MCF 10A (cell line): ENCODE results near the gene CATSPER4. TPM values are rescaled to one million over a fixed set of nuclear protein-coding genes. Genes with fewer than 3 reads are reported as not detected.
A peak's percentile ranks its signal among the peaks of the same experiment; 100 is the strongest.
"Not testable (repeated sequence)": the region's sequence is repeated elsewhere in the genome, so short reads cannot be mapped to it uniquely, and the experiment has no call there.

Experiments used
- BruUV-seq: library from RNA; stranded (reverse); fragments of 400-500 nt; replicated peaks from 2 replicates; lab custom pipeline; 2021; lab: Mats Ljungman, UMichigan
- CTCF ChIA-PET: fragments of 300-600 bp; sonication (Branson Sonifier 250); formaldehyde crosslinking; extraction: SDS; loops from one replicate; lab custom pipeline; 2021; ENCODE audit warnings: antibody characterized with exemption, inconsistent platforms; lab: Yijun Ruan, JAX
- POLR2A ChIA-PET: fragments of 300-600, 350-650 bp; sonication (Branson Sonifier 250); formaldehyde crosslinking; extraction: SDS; loops from one replicate; lab custom pipeline; 2020; ENCODE audit warnings: antibody characterized with exemption, inconsistent platforms; lab: Yijun Ruan, JAX
- DNase-seq: peaks from one replicate; pipeline ENCODE4 v3.0.0-alpha.2; 2018; ENCODE audit not compliant: unreplicated experiment
- H3K27ac Mint-ChIP-seq: one replicate; pipeline ENCODE4 v1.8.0; 2022; ENCODE audit warnings: mild to moderate bottlenecking, low read depth, mixed read lengths; ENCODE audit not compliant: unreplicated experiment
- H3K27me3 Mint-ChIP-seq: one replicate; pipeline ENCODE4 v1.8.0; 2022; ENCODE audit warnings: mixed read lengths; ENCODE audit not compliant: insufficient read depth, unreplicated experiment
- H3K36me3 Mint-ChIP-seq: one replicate; pipeline ENCODE4 v1.8.0; 2022; ENCODE audit warnings: mild to moderate bottlenecking, moderate library complexity, mixed read lengths; ENCODE audit not compliant: insufficient read depth, unreplicated experiment
- H3K4me1 Mint-ChIP-seq: one replicate; pipeline ENCODE4 v1.8.0; 2022; ENCODE audit warnings: mixed read lengths; ENCODE audit not compliant: insufficient read depth, unreplicated experiment
- H3K4me3 Mint-ChIP-seq: one replicate; pipeline ENCODE4 v1.8.0; 2022; ENCODE audit warnings: mild to moderate bottlenecking, moderate library complexity, mixed read lengths; ENCODE audit not compliant: unreplicated experiment
- H3K9me3 Mint-ChIP-seq: one replicate; pipeline ENCODE4 v1.8.0; 2022; ENCODE audit warnings: mixed read lengths; ENCODE audit not compliant: unreplicated experiment
- CTCF ChIP-seq: fragments of 200-600 bp; IDR thresholded peaks from one replicate; pipeline ENCODE4 v1.8.0; 2022; ENCODE audit warnings: antibody characterized with exemption, mild to moderate bottlenecking; ENCODE audit not compliant: unreplicated experiment
- intact Hi-C: fragments of 100-400 bp; cut with micrococcal nuclease; formaldehyde crosslinking; loops from 2 replicates; pipeline ENCODE4 v1.14.1; 2022
- total RNA-seq: library from RNA; stranded (reverse); gene quantifications from 2 replicates; pipeline ENCODE4 v1.2.3, GENCODE V29; 2022

CATSPER4 gene
- total RNA-seq, 1 experiment from 2014 or later, result not detected

GRCh38 chr1:26224606-26225005, 34.2 kb downstream of the CATSPER4 start:
- BruUV-seq, result no TSS peak
- Mint-ChIP-seq H3K27ac (no peak overlapping the region), H3K4me1 (no peaks in the 10 kb centered on the region), H3K36me3 (no peaks in the 10 kb centered on the region), H3K4me3 (no peak overlapping the region), H3K27me3 (peaks cover 11% of the 10 kb centered on the region), H3K9me3 (no peaks in the 10 kb centered on the region)
- intact Hi-C loops, result no loop called here
- ChIA-PET CTCF (interaction anchor here (0.6 kb wide), 1 partner anchor 190 kb away, joined by 3 read pairs; no protein-coding TSS in a partner anchor), POLR2A (no interaction called here)
- no peak for TF ChIP-seq CTCF
- DNase-seq, result no peak

- Mint-ChIP-seq H3K27me3 (peaks cover 11% of the 10 kb centered on the region), H3K9me3 (no peaks in the 10 kb centered on the region), H3K36me3 (no peaks in the 10 kb centered on the region), H3K4me3 (no peak overlapping the region), H3K27ac (no peak overlapping the region), H3K4me1 (no peaks in the 10 kb centered on the region)
- ChIA-PET POLR2A (no interaction called here), CTCF (interaction anchor here (0.6 kb wide), 1 partner anchor 191 kb away, joined by 3 read pairs; no protein-coding TSS in a partner anchor)
- BruUV-seq, result no TSS peak
- no peak for TF ChIP-seq CTCF
- no peak for DNase-seq
- intact Hi-C loops, result no loop called here
These were observed 34.8 kb downstream of the CATSPER4 start for GRCh38 chr1:26225033-26225831.

- intact Hi-C loops, H3K27me3 Mint-ChIP-seq, H3K36me3 Mint-ChIP-seq, BruUV-seq, H3K27ac Mint-ChIP-seq, H3K4me3 Mint-ChIP-seq, H3K9me3 Mint-ChIP-seq, DNase-seq: not testable (repeated sequence)
- ChIA-PET CTCF (interaction anchor here (0.7 to 2.8 kb wide), 3 partner anchors 8 to 61 kb away, joined by 4 to 12 read pairs (median 6); partner anchors contain the start of genes CNKSR1 and ZNF593), POLR2A (interaction anchor here (1.6 kb wide), 1 partner anchor 53 kb away, joined by 5 read pairs; the partner anchor contains the start of gene CNKSR1)
- peaks cover 11% of the 10 kb centered on the region for H3K4me1 Mint-ChIP-seq
These were observed 40.3 kb downstream of the CATSPER4 start for GRCh38 chr1:26230682-26231081.

GRCh38 chr1:26233903-26234643, 43.7 kb downstream of the CATSPER4 start, which contains the start of gene CEP85:
CEP85 (plus strand) TSS chr1:26234200; CDS start chr1:26239784, 5,584 bp downstream.
- peak within 1 kb of the TSS; percentile 85 for H3K27ac Mint-ChIP-seq
- POLR2A ChIA-PET, result interaction anchor here (0.7 to 5.4 kb wide), 25 partner anchors 10 to 198 kb away, joined by 3 to 83 read pairs (median 4); partner anchors contain the start of genes CNKSR1, DHDDS, PDIK1L and SH3BGRL3
- no peaks in the 10 kb centered on the region for H3K36me3 Mint-ChIP-seq
- peak; percentile 97 for DNase-seq
- H3K4me1 Mint-ChIP-seq, result peaks cover 30% of the 10 kb centered on the region
- peak within 1 kb of the TSS; percentile 96 for H3K4me3 Mint-ChIP-seq
- CTCF ChIA-PET, result interaction anchor here (0.5 to 3.1 kb wide), 41 partner anchors 10 to 598 kb away, joined by 3 to 28 read pairs (median 4); partner anchors contain the start of genes CNKSR1, SH3BGRL3, ZNF593 and ZNF593OS
- no peaks in the 10 kb centered on the region for H3K9me3 Mint-ChIP-seq
- H3K27me3 Mint-ChIP-seq, result no peaks in the 10 kb centered on the region
- intact Hi-C loops, result loop anchor here (1.0 to 2.0 kb wide), 3 partner anchors 65 to 129 kb away; partner anchors contain the start of gene ZNF593
- TF ChIP-seq CTCF, result peak; percentile 80
- TSS peak; percentile 29 for BruUV-seq
